Anterior cingulate cortex (tissue), 58 donors: ENCODE measurements around the gene PPT2.
"Not testable (repeated sequence)": the region's sequence is repeated elsewhere in the genome, so short reads cannot be mapped to it uniquely, and the experiment has no call there.

Experiments used
- DNase-seq, 58 donors: peaks; one replicate each; lab custom pipeline; 2025; lab: John Stamatoyannopoulos, UW

PPT2 gene

GRCh38 chr6:32196682-32197616 is 43.0 kb downstream of the PPT2 start:
- peak in 24 of 58 donors; percentile 19 to 70 (median 46) for DNase-seq

GRCh38 chr6:32198345-32198696 is 44.4 kb downstream of the PPT2 start:
- DNase-seq, result no peak

- no peak for DNase-seq
These were observed 44.9 kb downstream of the PPT2 start for GRCh38 chr6:32198866-32199265.

- no peak for DNase-seq
These were observed 47.0 kb downstream of the PPT2 start for GRCh38 chr6:32200711-32201475.

- no peak for DNase-seq
These were observed 48.2 kb downstream of the PPT2 start for GRCh38 chr6:32202186-32202585.

- no peak for DNase-seq
These were observed 49.7 kb downstream of the PPT2 start for GRCh38 chr6:32203426-32204267.

- DNase-seq, result no peak
These were observed 50.4 kb downstream of the PPT2 start for GRCh38 chr6:32204268-32204715.

- DNase-seq, result no peak
These were observed 55.1 kb downstream of the PPT2 start for GRCh38 chr6:32208996-32209395.

- DNase-seq, result no peak
These were observed 56.3 kb downstream of the PPT2 start for GRCh38 chr6:32210191-32210601.

GRCh38 chr6:32211432-32211831 is 57.5 kb downstream of the PPT2 start:
- not testable (repeated sequence) for DNase-seq

GRCh38 chr6:32212076-32212760 is 58.3 kb downstream of the PPT2 start:
- DNase-seq, result no peak
